GM19395 (cell line): ENCODE measurements around the gene SOD1.
"Not testable (repeated sequence)": the region's sequence is repeated elsewhere in the genome, so short reads cannot be mapped to it uniquely, and the experiment has no call there.

ENCODE experiments used
- ATAC-seq: cut with Tn5 transposase; IDR thresholded peaks from one replicate; pipeline ENCODE4 v1.9.1; 2021; ENCODE audit warnings: mild to moderate bottlenecking, moderate library complexity; ENCODE audit not compliant: unreplicated experiment

The SOD1 gene

DNA sequence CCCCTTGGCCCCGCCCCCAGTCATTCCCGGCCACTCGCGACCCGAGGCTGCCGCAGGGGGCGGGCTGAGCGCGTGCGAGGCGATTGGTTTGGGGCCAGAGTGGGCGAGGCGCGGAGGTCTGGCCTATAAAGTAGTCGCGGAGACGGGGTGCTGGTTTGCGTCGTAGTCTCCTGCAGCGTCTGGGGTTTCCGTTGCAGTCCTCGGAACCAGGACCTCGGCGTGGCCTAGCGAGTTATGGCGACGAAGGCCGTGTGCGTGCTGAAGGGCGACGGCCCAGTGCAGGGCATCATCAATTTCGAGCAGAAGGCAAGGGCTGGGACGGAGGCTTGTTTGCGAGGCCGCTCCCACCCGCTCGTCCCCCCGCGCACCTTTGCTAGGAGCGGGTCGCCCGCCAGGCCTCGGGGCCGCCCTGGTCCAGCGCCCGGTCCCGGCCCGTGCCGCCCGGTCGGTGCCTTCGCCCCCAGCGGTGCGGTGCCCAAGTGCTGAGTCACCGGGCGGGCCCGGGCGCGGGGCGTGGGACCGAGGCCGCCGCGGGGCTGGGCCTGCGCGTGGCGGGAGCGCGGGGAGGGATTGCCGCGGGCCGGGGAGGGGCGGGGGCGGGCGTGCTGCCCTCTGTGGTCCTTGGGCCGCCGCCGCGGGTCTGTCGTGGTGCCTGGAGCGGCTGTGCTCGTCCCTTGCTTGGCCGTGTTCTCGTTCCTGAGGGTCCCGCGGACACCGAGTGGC, at the start of gene SOD1:
Gene SOD1 (plus strand): TSS at position 158 of the 723 bp plus-strand sequence. CDS start 77 bp downstream, at position 235.
- peak; percentile 95 for ATAC-seq

DNA sequence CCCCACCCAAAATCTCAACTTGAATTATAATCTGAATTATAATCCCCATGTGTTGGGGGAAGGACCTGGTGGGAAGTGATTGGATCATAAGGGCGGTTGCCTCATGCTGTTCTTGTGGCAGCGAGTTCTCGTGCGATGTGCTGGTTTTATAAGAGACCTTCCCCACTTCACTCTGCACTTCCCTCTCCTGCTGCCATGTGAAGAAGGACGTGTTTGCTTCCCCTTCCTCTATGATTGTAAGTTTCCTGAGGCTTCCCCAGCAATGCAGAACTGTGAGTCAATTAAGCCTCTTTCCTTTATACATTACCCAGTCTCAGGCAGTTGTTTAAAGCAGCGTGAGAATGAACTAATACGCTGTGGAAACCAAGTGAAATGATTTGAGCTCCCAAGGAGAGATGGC, 48.0 kb upstream of the SOD1 start:
- ATAC-seq = no peak

- no peak for ATAC-seq
Observed at GRCh38 chr21:31612894-31613785, 46.4 kb upstream of the SOD1 start.

GRCh38 chr21:31614705-31615104, 44.8 kb upstream of the SOD1 start:
- no peak for ATAC-seq

DNA sequence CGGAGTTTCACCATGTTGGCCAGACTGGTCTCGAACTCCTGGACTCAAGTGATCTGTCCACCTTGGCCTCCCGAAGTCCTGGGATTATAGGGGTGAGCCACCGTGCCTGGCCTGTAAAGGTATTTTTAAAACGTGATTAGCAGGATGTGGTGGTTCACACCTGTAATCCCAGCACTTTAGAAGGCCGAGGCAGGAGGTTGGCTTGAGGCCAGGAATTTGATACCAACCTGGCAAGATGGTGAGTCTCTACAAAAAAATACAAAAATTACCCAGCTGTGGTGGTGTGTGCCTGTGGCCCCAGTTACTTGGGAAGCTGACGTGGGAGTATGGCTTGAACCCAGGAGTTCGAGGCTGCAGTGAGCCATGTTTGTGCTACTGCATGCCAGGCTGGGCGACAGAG, 43.3 kb upstream of the SOD1 start:
- ATAC-seq = no peak

DNA sequence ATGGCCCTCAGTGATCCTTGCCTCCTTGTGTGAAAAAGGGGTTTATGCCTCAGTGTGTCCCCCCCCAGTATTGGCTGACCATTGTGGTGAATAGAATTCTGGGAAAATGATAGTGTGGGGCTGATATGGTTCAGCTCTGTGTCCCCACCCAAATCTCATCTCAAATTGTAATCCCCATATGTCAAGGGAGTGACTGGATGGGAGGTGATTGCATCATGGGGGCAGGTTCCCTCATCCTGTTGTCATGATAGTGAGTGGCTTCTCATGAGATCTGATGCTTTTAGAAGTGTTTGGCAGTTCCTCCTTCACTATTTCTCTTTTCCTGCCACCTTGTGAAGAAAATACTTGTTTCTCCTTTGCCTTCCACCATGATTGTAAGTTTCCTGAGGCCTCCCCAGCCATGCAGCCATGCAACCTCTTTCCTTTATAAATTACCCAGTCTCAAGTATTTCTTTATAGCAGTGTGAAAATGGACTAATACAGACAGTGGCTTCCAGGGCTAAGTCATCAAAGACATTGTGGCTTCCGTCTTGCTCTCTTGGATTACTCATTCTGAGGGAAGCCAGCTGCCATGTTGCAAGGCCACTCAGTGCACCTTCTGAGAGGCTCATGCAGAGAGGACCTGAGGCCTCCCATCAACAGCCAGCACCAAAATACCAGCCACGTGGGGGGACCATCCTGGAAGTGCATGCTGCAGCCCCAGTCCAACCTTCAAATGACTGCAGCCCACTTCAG, 40.6 kb upstream of the SOD1 start:
- no peak for ATAC-seq

DNA sequence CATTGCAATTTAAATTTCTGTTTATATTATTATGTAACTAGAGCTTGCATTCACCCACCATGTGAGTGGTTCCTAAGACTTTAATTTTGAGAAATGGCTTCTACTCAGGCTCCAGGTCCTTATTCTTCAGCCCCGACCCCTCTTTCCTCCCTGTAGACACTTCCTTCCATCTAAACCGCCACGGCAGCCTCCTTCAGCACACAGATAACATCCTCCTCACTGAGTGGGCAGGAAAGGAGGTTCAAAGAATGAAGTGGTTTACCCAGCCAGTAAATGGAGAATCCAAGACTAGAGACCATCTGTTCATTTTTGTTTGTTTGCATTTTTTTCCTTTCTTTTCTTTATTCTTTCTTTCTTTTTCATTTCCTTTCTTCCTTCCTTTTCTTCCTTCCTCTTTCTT, 37.1 kb upstream of the SOD1 start:
- ATAC-seq = no peak

GRCh38 chr21:31623664-31624063, 35.8 kb upstream of the SOD1 start:
- ATAC-seq = no peak

GRCh38 chr21:31624181-31624580, 35.3 kb upstream of the SOD1 start:
- ATAC-seq = no peak

DNA sequence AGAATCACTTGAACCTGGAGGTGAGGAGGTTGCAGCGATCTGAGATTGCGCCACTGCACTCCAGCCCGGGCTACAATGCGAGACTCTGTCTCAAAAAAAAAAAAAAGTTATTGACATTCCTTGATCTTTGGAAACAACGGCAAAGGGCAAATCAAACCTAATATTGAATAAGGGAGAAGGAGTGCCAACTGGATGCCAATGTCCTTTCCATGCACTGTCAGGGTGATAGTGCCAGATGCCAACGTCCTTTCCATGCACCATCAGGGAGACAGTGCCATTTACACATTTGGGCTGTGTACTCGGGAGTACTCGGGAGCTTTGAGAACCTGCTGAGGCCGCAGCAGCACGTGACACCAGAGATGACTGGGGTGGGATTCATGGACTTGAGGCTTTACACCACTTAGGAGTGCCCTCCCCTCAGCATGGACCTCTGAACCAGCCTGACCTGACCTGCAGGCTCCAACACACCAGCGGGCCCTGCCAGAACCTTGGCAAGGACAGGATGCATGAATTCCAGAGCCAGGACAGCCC, 34.5 kb upstream of the SOD1 start:
- no peak for ATAC-seq

DNA sequence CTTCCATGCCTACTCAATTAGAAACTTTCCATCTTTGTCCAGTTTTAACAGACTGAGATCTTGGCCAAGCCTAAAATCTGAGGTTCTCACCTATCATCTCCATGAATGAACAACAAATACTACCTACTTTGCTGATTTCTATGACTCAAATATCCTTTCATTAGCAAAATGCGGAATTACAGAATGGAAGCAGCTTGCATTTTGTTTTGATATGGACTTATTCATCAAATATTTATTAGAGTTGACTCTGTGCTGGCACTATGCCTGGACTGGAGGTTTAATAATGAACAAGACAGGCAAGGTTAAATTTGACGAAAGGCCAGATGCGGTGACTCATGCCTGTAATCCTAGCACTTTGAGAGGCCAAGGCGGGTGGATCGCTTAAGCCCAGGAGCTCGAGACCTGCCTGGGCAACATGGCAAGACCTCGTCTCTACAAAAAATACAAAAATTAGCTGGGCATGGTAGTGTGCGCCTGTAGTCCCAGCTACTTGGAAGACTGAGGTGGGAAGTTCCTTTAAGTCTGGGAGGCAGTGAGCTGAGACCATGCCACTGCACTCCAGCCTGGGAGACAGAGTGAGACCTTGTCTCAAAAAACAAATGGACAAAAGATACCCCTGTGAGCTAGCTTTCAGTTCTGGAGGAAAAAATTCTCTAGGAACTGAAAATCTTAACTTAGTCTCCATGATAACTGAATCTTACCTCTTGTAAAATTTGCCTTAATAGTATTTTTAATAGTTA, 29.4 kb upstream of the SOD1 start:
- no peak for ATAC-seq

- ATAC-seq = not testable (repeated sequence)
Observed at GRCh38 chr21:31631881-31632280, 27.6 kb upstream of the SOD1 start.

DNA sequence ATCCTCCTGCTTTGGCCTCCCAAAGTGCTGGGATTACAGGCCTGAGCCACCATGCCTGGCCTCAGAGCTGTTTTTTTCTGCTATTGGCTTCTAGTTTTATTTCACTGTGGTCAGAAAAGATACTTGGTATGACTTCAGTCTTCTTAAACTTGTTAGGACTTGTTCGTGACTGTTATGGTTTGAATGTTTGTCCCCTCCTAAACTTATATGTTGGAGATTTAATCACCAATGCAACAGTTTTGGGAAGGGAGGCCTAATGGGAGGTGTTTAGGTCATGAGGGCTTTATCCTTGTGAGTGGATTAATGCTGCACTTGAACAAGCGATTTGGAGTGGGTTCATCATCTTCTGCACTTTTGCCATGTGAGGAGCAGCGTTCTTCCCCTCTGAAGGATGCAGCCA, 24.5 kb upstream of the SOD1 start:
- no peak for ATAC-seq

- ATAC-seq = no peak
Observed at GRCh38 chr21:31636874-31637273, 22.6 kb upstream of the SOD1 start.

DNA sequence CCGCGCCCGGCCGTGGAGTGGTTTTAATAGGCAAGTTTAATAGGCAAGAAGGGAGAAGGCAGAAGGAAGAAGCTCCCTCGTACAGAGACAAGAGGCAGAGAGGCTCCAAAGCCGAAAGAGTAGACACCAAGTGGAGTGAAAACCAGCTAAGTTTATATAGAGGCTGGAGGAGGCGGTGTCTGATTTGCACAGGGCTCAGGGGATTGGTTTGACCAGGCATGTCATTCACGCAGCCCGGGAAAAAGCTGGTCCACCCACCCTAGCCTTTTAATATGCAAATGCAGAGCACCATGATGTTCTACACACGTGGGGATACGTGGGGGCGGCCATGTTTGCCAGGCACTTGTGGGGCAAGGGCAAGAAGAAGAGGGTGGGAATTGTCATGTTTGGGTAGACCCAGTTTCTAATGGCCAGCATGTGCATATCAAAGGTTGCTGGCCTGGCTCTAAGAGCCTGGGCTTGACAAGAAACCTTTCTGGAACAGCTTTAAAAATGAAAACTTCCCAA, 18.0 kb upstream of the SOD1 start:
- ATAC-seq = no peak

DNA sequence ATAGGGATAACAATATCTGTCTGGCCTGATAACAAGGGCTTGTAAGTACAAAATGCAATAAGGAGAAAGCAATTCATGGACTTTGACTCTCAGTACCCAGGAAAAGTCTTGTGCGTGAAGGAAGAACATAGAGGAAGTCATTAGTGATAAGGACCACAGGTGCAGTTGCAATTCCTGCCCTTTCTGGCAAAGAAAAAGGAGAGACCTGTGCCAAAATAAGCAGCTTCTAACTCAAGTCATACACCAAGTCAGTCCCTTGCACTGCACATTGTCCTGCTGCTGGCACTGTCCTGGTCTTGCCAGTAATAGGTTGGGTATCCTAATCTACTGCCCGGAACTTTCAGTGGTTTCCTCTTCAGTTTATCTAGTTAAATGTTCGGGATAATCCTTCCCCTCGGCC, 14.8 kb upstream of the SOD1 start:
- ATAC-seq = no peak

DNA sequence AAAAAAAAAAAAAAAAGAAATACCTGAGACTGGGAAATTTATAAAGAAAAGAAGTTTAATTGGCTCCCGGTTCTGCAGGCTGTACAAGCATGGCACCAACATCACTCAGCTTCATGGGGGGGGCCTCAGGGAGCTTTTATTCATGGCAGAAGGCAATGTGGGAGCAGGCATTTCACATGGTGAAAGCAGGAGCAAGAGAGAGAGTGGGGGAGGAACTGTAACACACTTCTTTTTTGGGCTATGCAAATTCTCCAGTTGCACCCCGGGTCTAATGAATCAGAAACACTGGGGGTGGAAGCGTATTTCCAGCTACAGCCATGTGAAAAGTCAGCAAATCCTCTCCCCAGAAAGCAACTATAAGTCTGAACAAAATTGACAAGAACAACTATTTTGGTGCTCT, 11.8 kb upstream of the SOD1 start:
- ATAC-seq = peak; percentile 60

DNA sequence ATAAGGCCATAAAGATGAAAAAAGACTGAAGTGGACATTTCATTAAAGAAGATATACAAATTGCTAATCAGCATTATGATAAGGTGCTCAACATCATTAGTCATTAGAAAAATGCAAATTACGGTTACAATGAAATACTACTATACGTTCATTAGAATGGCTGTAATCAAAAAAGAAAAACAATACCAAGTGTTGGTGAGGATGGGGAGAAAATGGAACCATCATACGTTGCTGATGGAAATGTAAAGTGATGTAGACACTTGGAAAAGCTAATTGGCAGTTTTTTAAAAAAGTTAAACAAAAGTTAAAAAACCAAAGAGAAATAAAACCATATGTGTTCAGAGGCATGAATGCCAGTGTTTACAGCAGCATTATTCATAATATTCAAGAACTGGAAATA, 8.6 kb upstream of the SOD1 start:
- no peak for ATAC-seq

DNA sequence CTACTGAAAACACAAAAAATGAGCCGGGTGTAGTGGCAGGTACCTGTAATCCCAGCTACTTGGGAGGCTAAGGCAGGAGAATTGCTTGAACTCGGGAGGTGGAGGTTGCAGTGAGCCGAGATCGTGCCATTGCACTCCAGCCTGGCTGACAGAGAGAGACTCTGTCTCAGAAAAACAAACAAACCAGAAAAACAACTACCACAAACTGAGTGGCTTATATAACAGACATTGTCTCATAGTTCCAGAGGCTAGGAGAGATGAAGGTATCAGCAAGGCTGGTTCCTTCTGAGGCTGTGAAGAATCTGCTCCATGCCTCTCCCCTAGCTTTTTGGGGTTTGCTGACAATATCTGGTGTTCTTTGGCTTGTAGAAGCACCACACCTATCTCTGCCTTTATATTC, 8.0 kb upstream of the SOD1 start:
- ATAC-seq = not testable (repeated sequence)

DNA sequence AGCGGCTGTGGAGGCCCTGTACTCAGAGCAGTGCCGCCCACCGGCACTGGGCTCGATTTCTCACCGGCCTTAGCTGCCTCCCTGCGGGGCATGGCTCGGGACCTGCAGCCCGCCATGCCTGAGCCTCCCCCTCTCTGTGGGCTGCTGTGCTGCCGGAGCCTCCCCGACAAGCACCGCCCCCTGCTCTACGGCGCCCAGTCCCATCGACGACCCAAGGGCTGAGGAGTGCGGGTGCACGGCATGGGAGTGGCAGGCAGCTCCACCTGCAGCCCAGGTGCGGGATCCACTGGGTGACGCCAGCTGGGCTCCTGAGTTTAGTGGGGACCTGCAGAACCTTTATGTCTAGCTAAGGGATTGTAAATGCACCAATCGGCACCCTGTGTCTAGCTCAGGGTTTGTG, 5.2 kb upstream of the SOD1 start:
- ATAC-seq = no peak
